Lower leg skin (tissue), 4 donors: Measurements from ENCODE around the gene SIRT4. TPM values are rescaled to one million over a fixed set of nuclear protein-coding genes. Genes with fewer than 3 reads are reported as not detected.
A peak's percentile ranks its signal among the peaks of the same experiment; 100 is the strongest.

Experiments used
- DNase-seq, 2 donors: peaks; one replicate each; pipeline ENCODE4 v3.0.0-alpha.2; 2019; ENCODE audit warnings: low spot score in 2 of 2
- H3K4me3 ChIP-seq: fragments of 200-600 bp; sonication (generic); 2 replicates; pipeline ENCODE4 v1.5.1; 2017; ENCODE audit warnings: mild to moderate bottlenecking, low read depth; ENCODE audit not compliant: poor library complexity, severe bottlenecking
- CTCF ChIP-seq, 3 donors: fragments of 450-650 bp; IDR thresholded peaks; one replicate each; pipeline ENCODE4 v1.5.1; 2016; ENCODE audit warnings: antibody characterized with exemption in 3 of 3, mild to moderate bottlenecking in 3 of 3, moderate library complexity in 2 of 3
- POLR2A ChIP-seq, 2 donors: fragments of 450-650 bp; IDR thresholded peaks; one replicate each; pipeline ENCODE4 v1.6.1; 2016 to 2017; ENCODE audit warnings: antibody characterized with exemption in 2 of 2, mild to moderate bottlenecking in 1 of 2, moderate library complexity in 1 of 2
- WGBS, 2 donors: methylation state at CpG; one replicate each; pipeline ENCODE4 v1.1.5; 2018; 5-methylcytosine and 5-hydroxymethylcytosine counted together
- intact Hi-C: fragments of 100-400 bp; cut with DNase I; formaldehyde crosslinking; loops from one replicate; pipeline ENCODE4 v1.15.0; 2023; ENCODE audit warnings: low total_unique reads
- total RNA-seq, 4 donors: library from RNA; depleted of rRNA; stranded (reverse); fragments of >200 nt; gene quantifications; one replicate each; pipeline ENCODE4 v1.1.0, GENCODE V29; 2016

The SIRT4 gene
- total RNA-seq, 4 donors from 2014 or later: 0.49 to 4.1 (median 2.8) TPM

DNA sequence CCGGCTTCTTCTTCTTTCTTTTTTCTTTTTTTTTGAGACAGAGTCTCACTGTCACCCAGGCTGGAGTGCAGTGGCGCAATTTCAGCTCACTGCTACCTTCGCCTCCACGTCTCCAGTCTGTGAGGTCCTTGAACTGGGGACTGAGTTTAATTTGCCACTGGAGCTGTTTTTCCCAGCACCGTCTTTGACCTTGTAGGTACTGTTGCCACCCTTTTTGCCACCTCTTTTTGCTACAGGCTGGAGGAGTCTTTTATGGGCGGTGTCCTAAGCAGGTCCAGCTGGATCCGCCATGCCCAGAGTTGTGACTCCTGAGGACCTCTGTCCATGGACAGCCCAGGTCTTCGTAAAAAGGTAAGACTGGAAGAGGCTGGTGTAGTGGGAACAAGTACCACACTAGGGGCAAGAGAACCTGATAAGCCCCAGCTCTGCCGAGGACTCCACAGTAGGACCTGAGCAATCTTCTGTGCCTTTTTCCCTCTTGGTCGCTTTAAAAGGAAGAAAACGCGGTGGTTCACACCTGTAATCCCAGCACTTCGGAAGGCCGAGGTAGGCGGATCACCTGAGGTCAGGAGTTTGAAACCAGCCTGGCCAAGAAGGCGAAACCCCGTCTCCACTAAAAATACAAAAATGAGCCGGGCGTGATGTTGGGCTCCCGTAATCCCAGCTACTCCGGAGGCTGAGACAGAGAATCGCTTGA is 11.4 kb upstream of the SIRT4 start:
- TF ChIP-seq CTCF (IDR thresholded peaks at IDR 0.05) (no peak), POLR2A (IDR thresholded peaks at IDR 0.05) (no peak)
- H3K4me3 ChIP-seq: no peak overlapping the region
- WGBS, 2 donors: 17 to 24% methylated on average over 22 of the region's 22 CpGs
- DNase-seq: peak; percentile 34 to 86
- intact Hi-C loops: no loop called here

DNA sequence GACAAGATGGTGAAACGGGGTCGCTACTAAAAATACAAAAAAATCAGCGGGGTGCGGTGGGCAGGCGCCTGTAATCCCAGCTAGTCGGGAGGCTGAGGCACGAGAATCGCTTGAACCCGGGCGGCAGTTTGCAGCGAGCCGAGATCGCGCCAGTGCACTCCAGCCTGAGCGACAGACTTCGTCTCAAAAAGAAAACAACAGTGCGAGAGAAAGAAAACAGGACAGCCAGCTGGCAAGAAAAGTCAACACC is 9.8 kb upstream of the SIRT4 start:
- peak overlapping the region; percentile 51 for H3K4me3 ChIP-seq
- peak in 1 of 2 donors; percentile 26 for DNase-seq
- TF ChIP-seq POLR2A (IDR thresholded peaks at IDR 0.05) (no peak), CTCF (IDR thresholded peaks at IDR 0.05) (no peak)
- 0% methylated on average over 16 to 17 of the region's 17 CpGs for WGBS, 2 donors
- intact Hi-C loops: no loop called here

DNA sequence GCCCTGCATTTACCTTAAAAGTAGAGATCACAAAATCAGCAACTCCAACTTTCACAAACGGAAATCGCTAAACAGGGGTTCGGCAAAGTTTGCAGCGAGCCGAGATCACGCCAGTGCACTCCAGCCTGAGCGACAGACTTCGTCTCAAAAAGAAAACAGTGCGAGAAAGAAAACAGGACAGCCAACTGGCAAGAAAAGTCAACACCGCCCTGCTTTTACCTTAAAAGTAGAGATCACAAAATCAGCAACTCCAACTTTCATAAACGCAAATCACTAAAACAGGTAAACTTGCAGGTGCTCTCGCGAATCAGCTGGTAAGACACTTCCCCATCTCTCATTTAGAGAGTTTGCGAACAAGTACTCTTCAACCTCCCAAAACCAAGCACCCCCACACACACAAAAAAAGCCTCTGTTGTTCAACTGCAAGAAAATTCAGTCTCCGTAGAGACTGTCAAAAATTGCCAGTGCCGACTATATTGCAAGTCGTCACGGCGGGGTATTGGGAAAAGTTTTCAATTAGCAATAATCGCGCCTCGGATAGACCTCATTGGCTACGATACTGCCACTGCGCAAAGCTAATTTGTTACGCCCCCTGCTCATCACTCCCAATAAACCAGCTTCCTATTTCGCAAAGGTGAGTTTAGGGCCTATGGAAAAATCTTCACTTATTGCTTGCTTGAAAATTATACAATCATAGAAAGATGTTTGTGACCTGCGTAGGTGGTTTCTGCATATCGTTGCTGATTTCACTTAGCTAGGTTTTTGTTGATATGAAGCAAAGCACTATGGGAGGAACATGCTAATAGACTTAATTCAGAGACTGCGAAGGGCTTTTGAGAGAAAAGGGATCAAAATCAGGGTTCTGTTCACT is 9.2 kb upstream of the SIRT4 start, which contains the start of gene RNU4-1:
TSS of gene RNU4-1 (minus strand) at position 577 of the 871 bp plus-strand sequence.
- WGBS, 2 donors: 0 to 1% methylated on average over 29 of the region's 29 CpGs
- TF ChIP-seq CTCF (IDR thresholded peaks at IDR 0.05): no peak
- TF ChIP-seq POLR2A (IDR thresholded peaks at IDR 0.05): peak in 1 of 2 donors; percentile 8
- intact Hi-C loops: no loop called here
- peak; percentile 66 to 90 for DNase-seq
- peak within 1 kb of the TSS; percentile 51 for H3K4me3 ChIP-seq

- DNase-seq: no peak
- intact Hi-C loops: no loop called here
- no peak for TF ChIP-seq POLR2A (IDR thresholded peaks at IDR 0.05)
- TF ChIP-seq CTCF (IDR thresholded peaks at IDR 0.05): no peak
- no peak overlapping the region for H3K4me3 ChIP-seq
- 61 to 66% methylated on average over 5 of the region's 5 CpGs for WGBS, 2 donors
Measured at GRCh38 chr12:120314220-120314619, 12.1 kb downstream of the SIRT4 start.

DNA sequence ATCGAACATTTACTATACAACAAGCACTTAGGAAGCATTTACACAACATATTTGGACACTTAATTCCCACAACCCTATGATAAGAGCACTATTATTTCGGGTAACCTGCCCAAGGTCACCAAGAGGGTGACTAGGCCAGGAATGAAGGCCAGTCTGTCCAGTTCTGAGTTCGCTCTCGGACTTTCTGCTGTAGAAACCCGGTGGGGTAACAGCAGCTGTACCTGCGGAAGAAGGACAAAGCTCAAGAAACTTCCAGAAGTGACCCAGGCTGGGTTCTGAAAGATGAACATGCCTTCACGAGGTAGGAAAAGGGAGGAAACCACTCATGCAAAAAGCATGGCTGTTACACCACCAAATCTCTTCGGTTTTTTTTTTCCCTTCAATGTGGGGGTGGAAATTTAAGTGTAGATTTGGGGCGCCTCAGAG is 14.7 kb downstream of the SIRT4 start:
- intact Hi-C loops: no loop called here
- peak overlapping the region; percentile 30 for H3K4me3 ChIP-seq
- WGBS, 2 donors: 39 to 47% methylated on average over 9 of the region's 9 CpGs
- no peak for TF ChIP-seq POLR2A (IDR thresholded peaks at IDR 0.05)
- TF ChIP-seq CTCF (IDR thresholded peaks at IDR 0.05): no peak
- no peak for DNase-seq
